Right atrium auricular region (tissue), 2 donors: Measurements from ENCODE around the gene PRM3. TPM values are rescaled to one million over a fixed set of nuclear protein-coding genes. Genes with fewer than 3 reads are reported as not detected.

Source experiments
- DNase-seq: peaks from one replicate; pipeline ENCODE4 v3.0.0-alpha.2; 2019; ENCODE audit warnings: low spot score
- H3K27ac ChIP-seq, 2 donors: fragments of 200-600 bp; sonication (generic); 1 replicate in 1 of 2; 2 replicates in 1 of 2; pipeline ENCODE4 v1.5.1; 2016 to 2019
- H3K27me3 ChIP-seq, 2 donors: fragments of 200-600 bp; sonication (generic); one replicate each; pipeline versions ENCODE4 v1.5.1 to v1.6.0; 2017 to 2019
- H3K36me3 ChIP-seq: fragments of 200-600 bp; sonication (generic); one replicate; pipeline ENCODE4 v1.5.1; 2016
- H3K4me1 ChIP-seq, 2 donors: fragments of 200-600 bp; sonication (generic); one replicate each; pipeline versions ENCODE4 v1.5.1 to v1.6.0; 2017 to 2019
- H3K4me3 ChIP-seq, 2 donors: fragments of 200-600 bp; sonication (generic); 1 replicate in 1 of 2; 2 replicates in 1 of 2; pipeline ENCODE4 v1.5.1; 2017 to 2019; ENCODE audit warnings: mild to moderate bottlenecking in 1 of 2, moderate library complexity in 1 of 2
- H3K9me3 ChIP-seq, 2 donors: fragments of 200-600 bp; sonication (generic); one replicate each; pipeline ENCODE4 v1.5.1; 2019
- CTCF ChIP-seq, 2 donors: fragments of 200-600 bp; sonication (generic); IDR thresholded peaks; one replicate each; pipeline ENCODE4 v1.5.1; 2019; ENCODE audit warnings: antibody characterized with exemption in 2 of 2
- total RNA-seq, 2 donors: library from RNA; depleted of rRNA; stranded (reverse); fragments of >200 nt; gene quantifications; one replicate each; pipeline ENCODE4 v1.1.0, GENCODE V29; 2016

The PRM3 gene
- total RNA-seq, 2 donors from 2014 or later: not detected

DNA sequence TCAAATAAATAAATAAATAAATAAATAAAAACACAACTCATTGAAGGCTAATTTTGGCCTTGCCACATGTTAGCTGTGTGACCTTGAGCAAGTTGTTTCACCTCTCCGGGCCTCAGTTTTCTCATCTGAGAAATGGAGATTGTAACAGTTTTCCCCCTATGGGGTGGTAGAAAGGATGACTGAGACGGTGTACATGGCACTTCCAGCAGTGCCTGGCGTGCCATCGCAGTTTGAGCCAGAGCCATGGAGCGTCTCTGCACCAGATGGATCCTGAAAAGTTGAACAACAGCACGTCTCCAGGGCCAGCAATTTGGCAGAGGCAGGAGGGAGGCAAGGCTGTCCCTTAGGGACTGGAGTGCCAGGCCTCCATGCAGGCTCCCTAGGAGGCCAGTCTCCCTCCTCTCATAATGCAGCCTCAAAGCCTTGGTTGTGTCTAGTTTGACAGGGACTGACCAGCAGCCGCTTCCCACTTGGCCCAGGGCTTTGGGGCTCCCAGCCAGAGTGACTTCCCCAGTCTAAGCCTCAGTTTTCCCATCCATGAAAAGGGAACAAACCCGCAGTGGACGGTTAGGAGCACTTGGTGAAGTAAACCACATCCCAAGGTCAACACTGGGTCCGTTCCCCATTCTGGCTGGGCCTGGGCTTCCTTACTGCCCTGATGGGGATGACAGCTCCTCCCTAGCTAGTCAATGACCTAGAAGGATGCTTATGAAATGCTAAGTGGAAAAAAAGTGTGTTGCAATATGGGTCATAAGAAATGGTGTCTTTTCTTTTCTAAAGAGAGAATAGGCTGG lies 36.8 kb downstream of the PRM3 start:
- Histone ChIP-seq H3K9me3 (no peaks in the 10 kb centered on the region), H3K4me1 (peaks cover 0 to 12% of the 10 kb centered on the region in 2 donors), H3K27me3 (no peaks in the 10 kb centered on the region), H3K36me3 (no peaks in the 10 kb centered on the region), H3K4me3 (no peak overlapping the region), H3K27ac (no peak overlapping the region)
- no peak for TF ChIP-seq CTCF (IDR thresholded peaks at IDR 0.05)
- no peak for DNase-seq

DNA sequence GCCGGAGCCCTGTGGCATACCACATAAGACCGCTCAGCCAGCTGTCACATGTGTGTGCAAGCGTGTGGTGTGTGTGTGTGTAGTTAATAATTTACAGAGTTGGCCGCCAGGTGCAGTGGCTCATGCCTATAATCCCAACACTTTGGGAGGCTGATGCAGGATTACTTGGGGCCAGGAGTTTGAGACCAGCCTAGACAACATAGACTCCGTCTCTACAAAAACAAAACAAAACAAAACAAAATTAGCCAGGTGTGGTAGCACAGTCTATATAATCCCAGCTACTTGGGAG lies 37.8 kb downstream of the PRM3 start:
- TF ChIP-seq CTCF (IDR thresholded peaks at IDR 0.05): no peak
- Histone ChIP-seq H3K36me3 (no peaks in the 10 kb centered on the region), H3K4me3 (no peak overlapping the region), H3K9me3 (no peaks in the 10 kb centered on the region), H3K4me1 (peaks cover 0 to 15% of the 10 kb centered on the region in 2 donors), H3K27ac (no peak overlapping the region), H3K27me3 (no peaks in the 10 kb centered on the region)
- DNase-seq: no peak

- Histone ChIP-seq H3K9me3 (no peaks in the 10 kb centered on the region), H3K4me3 (no peak overlapping the region), H3K4me1 (peaks cover 0 to 15% of the 10 kb centered on the region in 2 donors), H3K27me3 (no peaks in the 10 kb centered on the region), H3K36me3 (no peaks in the 10 kb centered on the region), H3K27ac (no peak overlapping the region)
- TF ChIP-seq CTCF (IDR thresholded peaks at IDR 0.05): no peak
- no peak for DNase-seq
Measured at GRCh38 chr16:11234884-11235702, 38.3 kb downstream of the PRM3 start.

DNA sequence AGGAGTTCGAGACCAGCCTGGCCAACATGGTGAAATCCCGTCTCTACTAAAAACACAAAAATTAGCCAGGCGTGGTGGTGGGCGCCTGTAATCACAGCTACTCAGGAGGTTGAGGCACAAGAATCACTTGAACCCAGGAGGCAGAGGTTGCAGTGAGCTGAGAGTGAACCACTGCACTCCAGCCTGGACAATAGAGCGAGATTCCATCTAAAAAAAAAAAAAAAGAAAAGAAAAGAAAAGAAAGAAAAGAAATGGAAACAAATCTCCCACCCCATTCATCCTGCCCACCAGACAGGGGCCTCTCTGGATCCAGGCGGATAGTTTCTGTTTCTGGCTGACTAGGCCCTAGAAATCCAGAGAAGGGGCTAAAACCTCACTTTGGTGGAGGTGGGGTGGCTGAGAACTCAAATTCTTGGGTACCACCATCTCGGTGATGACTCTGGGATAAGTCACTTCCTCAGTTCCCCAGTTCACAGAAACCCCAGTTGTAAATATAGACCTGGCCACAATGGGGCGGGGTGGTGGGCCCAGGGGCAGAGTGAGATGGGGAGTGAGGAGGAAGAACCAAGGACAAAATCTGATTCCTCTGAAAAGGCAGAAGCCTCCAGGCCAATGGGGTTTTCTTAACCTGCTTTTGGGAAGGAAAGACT lies 39.6 kb downstream of the PRM3 start:
- no peak overlapping the region for H3K4me3 ChIP-seq
- no peaks in the 10 kb centered on the region for H3K27me3 ChIP-seq
- no peak overlapping the region for H3K27ac ChIP-seq
- H3K36me3 ChIP-seq: no peaks in the 10 kb centered on the region
- no peak for DNase-seq
- peaks cover 0 to 15% of the 10 kb centered on the region in 2 donors for H3K4me1 ChIP-seq
- TF ChIP-seq CTCF (IDR thresholded peaks at IDR 0.05): no peak
- no peaks in the 10 kb centered on the region for H3K9me3 ChIP-seq

GRCh38 chr16:11232852-11233726 lies 40.3 kb downstream of the PRM3 start:
- no peaks in the 10 kb centered on the region for H3K9me3 ChIP-seq
- no peaks in the 10 kb centered on the region for H3K36me3 ChIP-seq
- DNase-seq: no peak
- peak overlapping the region in 1 of 2 donors; percentile 16 for H3K4me3 ChIP-seq
- TF ChIP-seq CTCF (IDR thresholded peaks at IDR 0.05): no peak
- no peak overlapping the region for H3K27ac ChIP-seq
- peaks cover 0 to 15% of the 10 kb centered on the region in 2 donors for H3K4me1 ChIP-seq
- no peaks in the 10 kb centered on the region for H3K27me3 ChIP-seq
